Spinal cord (tissue), 10 donors: ENCODE results near the gene C21orf58. TPM values are rescaled to one million over a fixed set of nuclear protein-coding genes. Genes with fewer than 3 reads are reported as not detected.

Experiments used
- DNase-seq, 6 donors: peaks; one replicate each; pipeline versions ENCODE4 v3.0.0 to v3.0.0-alpha.2; 2013 to 2015; ENCODE audit warnings: low spot score in 6 of 6, low read depth in 4 of 6
- H3K27ac ChIP-seq: one replicate; pipeline ENCODE4 v1.5.1; 2013; ENCODE audit warnings: low read depth, low read length, control low read depth
- H3K27me3 ChIP-seq: one replicate; pipeline ENCODE4 v1.6.1; 2013; ENCODE audit warnings: low read length; ENCODE audit not compliant: control insufficient read depth, insufficient read depth
- H3K36me3 ChIP-seq: one replicate; pipeline ENCODE4 v1.6.1; 2013; ENCODE audit warnings: low read length; ENCODE audit not compliant: control insufficient read depth, insufficient read depth
- H3K4me1 ChIP-seq: one replicate; pipeline ENCODE4 v1.6.1; 2013; ENCODE audit warnings: low read length; ENCODE audit not compliant: control insufficient read depth, insufficient read depth
- H3K4me3 ChIP-seq: one replicate; pipeline ENCODE4 v1.5.1; 2013; ENCODE audit warnings: low read depth, low read length, control low read depth
- H3K9me3 ChIP-seq: one replicate; pipeline ENCODE4 v1.6.1; 2013; ENCODE audit warnings: low read length; ENCODE audit not compliant: control insufficient read depth, insufficient read depth
- WGBS: methylation state at CpG from one replicate; pipeline ENCODE4 v1.1.5; 2013; ENCODE audit warnings: missing lambda C conversion rate; ENCODE audit not compliant: insufficient coverage; 5-methylcytosine and 5-hydroxymethylcytosine counted together
- polyA plus RNA-seq, 2 donors: library from polyadenylated mRNA; unstranded; fragments of 120-200 nt; gene quantifications; one replicate each; pipeline ENCODE4 v1.2.1, GENCODE V29; 2013; ENCODE audit not compliant: insufficient read length in 2 of 2
- total RNA-seq, 2 donors: library from RNA; depleted of rRNA in 1 of 2; stranded (reverse); fragments of 120-200 nt in 1 of 2; fragments of >200 nt in 1 of 2; gene quantifications; one replicate each; pipeline versions ENCODE4 v1.2.3 to v1.2.4, GENCODE V29; 2013 to 2014
- donor health status: healthy.

The C21orf58 gene
- total and polyA plus RNA-seq, 4 donors, result 2.9 to 15.4 (median 9.5) TPM

- Histone ChIP-seq H3K4me3 (no peak overlapping the region), H3K27me3 (no peaks in the 10 kb centered on the region), H3K36me3 (peaks cover 21% of the 10 kb centered on the region), H3K4me1 (peaks cover 19% of the 10 kb centered on the region), H3K27ac (no peak overlapping the region), H3K9me3 (no peaks in the 10 kb centered on the region)
- 100% methylated on average over 1 of the region's 10 CpGs for WGBS
- no peak for DNase-seq
Measured at GRCh38 chr21:46287541-46287940, 36.1 kb downstream of the C21orf58 start.

GRCh38 chr21:46286648-46287002, 37.0 kb downstream of the C21orf58 start:
- Histone ChIP-seq H3K4me3 (peak overlapping the region; percentile 65), H3K36me3 (peaks cover 21% of the 10 kb centered on the region), H3K27ac (peak overlapping the region; percentile 96), H3K4me1 (peaks cover 24% of the 10 kb centered on the region), H3K9me3 (no peaks in the 10 kb centered on the region), H3K27me3 (no peaks in the 10 kb centered on the region)
- WGBS, result 0% methylated on average over 10 of the region's 16 CpGs
- DNase-seq, result peak in 2 of 6 donors; percentile 57 to 58

- peak within 1 kb of the TSS; percentile 96 for H3K27ac ChIP-seq
- H3K4me1 ChIP-seq, result peaks cover 28% of the 10 kb centered on the region
- peak; percentile 80 to 97 (median 85) for DNase-seq
- H3K9me3 ChIP-seq, result no peaks in the 10 kb centered on the region
- peak within 1 kb of the TSS; percentile 65 for H3K4me3 ChIP-seq
- peaks cover 21% of the 10 kb centered on the region for H3K36me3 ChIP-seq
- WGBS, result under 1% methylated on average over 105 of the region's 105 CpGs
- no peaks in the 10 kb centered on the region for H3K27me3 ChIP-seq
Measured at GRCh38 chr21:46285761-46286647, 37.7 kb downstream of the C21orf58 start, which contains the start of gene YBEY. Gene YBEY, plus strand, starts transcription at chr21:46286342. Its CDS starts 572 bp downstream, at chr21:46286914.

- DNase-seq, result no peak
- H3K4me3 ChIP-seq, result peak within 1 kb of the TSS; percentile 65
- H3K36me3 ChIP-seq, result peaks cover 27% of the 10 kb centered on the region
- no peaks in the 10 kb centered on the region for H3K9me3 ChIP-seq
- H3K27me3 ChIP-seq, result no peaks in the 10 kb centered on the region
- WGBS, result no CpG with 5 or more reads among the region's 6 CpGs
- H3K4me1 ChIP-seq, result peaks cover 28% of the 10 kb centered on the region
- H3K27ac ChIP-seq, result peak within 1 kb of the TSS; percentile 96
Measured at GRCh38 chr21:46285206-46285661, 38.4 kb downstream of the C21orf58 start, which contains the start of gene MCM3AP. Gene MCM3AP, minus strand, starts transcription at chr21:46285611. Its CDS starts 325 bp downstream, at chr21:46285286.

GRCh38 chr21:46284733-46285132, 38.9 kb downstream of the C21orf58 start:
- no peak for DNase-seq
- peaks cover 32% of the 10 kb centered on the region for H3K36me3 ChIP-seq
- WGBS, result 100% methylated on average over 1 of the region's 1 CpG
- no peak overlapping the region for H3K4me3 ChIP-seq
- H3K27me3 ChIP-seq, result no peaks in the 10 kb centered on the region
- H3K4me1 ChIP-seq, result peaks cover 28% of the 10 kb centered on the region
- H3K27ac ChIP-seq, result no peak overlapping the region
- no peaks in the 10 kb centered on the region for H3K9me3 ChIP-seq

- DNase-seq, result no peak
- Histone ChIP-seq H3K27me3 (no peaks in the 10 kb centered on the region), H3K4me1 (peaks cover 28% of the 10 kb centered on the region), H3K9me3 (no peaks in the 10 kb centered on the region), H3K36me3 (peaks cover 38% of the 10 kb centered on the region), H3K4me3 (no peak overlapping the region), H3K27ac (no peak overlapping the region)
- WGBS, result 81% methylated on average over 12 of the region's 15 CpGs
Measured at GRCh38 chr21:46284077-46284644, 39.5 kb downstream of the C21orf58 start.

- DNase-seq, result no peak
- Histone ChIP-seq H3K4me3 (no peak overlapping the region), H3K4me1 (no peaks in the 10 kb centered on the region), H3K36me3 (peaks cover 78% of the 10 kb centered on the region), H3K27me3 (no peaks in the 10 kb centered on the region), H3K27ac (no peak overlapping the region), H3K9me3 (no peaks in the 10 kb centered on the region)
- WGBS, result 98% methylated on average over 5 of the region's 11 CpGs
Measured at GRCh38 chr21:46274797-46275390, 48.8 kb downstream of the C21orf58 start.

- DNase-seq, result no peak
- no peak overlapping the region for H3K27ac ChIP-seq
- H3K4me1 ChIP-seq, result no peaks in the 10 kb centered on the region
- H3K4me3 ChIP-seq, result no peak overlapping the region
- WGBS, result 98% methylated on average over 13 of the region's 14 CpGs
- peaks cover 78% of the 10 kb centered on the region for H3K36me3 ChIP-seq
- no peaks in the 10 kb centered on the region for H3K9me3 ChIP-seq
- no peaks in the 10 kb centered on the region for H3K27me3 ChIP-seq
Measured at GRCh38 chr21:46273341-46273740, 50.3 kb downstream of the C21orf58 start.

- DNase-seq, result no peak
- no peak overlapping the region for H3K4me3 ChIP-seq
- no peaks in the 10 kb centered on the region for H3K27me3 ChIP-seq
- H3K9me3 ChIP-seq, result no peaks in the 10 kb centered on the region
- H3K4me1 ChIP-seq, result no peaks in the 10 kb centered on the region
- H3K27ac ChIP-seq, result no peak overlapping the region
- peaks cover 85% of the 10 kb centered on the region for H3K36me3 ChIP-seq
- 98% methylated on average over 10 of the region's 10 CpGs for WGBS
Measured at GRCh38 chr21:46269466-46269865, 54.2 kb downstream of the C21orf58 start.
